ENCODE measurements around the gene EPS8.
"Not testable (repeated sequence)": the region's sequence is repeated elsewhere in the genome, so short reads cannot be mapped to it uniquely, and the experiment has no call there.

The EPS8 gene

GRCh38 chr12:15634010-15634683 lies 155.0 kb downstream of the EPS8 start:
- peak; percentile 74 for DNase-seq

GRCh38 chr12:15633201-15633600 lies 156.0 kb downstream of the EPS8 start:
- no peak for DNase-seq

DNA sequence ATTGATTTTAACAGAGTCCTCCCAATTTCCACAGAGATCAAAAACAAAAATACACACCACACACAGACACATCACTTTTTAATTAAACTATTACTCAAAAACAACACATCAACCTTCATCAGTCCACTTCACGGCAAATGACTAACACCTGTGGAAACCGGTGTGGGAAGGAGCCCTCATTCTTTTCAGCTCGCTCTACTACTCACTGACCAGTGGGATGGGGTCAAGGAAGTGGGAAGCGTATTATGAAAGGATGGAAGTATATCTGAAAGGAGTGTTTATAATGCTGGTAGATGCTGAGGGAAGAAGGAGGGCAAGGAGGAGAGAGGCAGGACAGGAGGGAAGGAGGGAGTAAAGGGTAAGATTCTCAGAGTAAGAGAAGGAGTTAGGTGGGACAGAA lies 156.5 kb downstream of the EPS8 start:
- no peak for DNase-seq

DNA sequence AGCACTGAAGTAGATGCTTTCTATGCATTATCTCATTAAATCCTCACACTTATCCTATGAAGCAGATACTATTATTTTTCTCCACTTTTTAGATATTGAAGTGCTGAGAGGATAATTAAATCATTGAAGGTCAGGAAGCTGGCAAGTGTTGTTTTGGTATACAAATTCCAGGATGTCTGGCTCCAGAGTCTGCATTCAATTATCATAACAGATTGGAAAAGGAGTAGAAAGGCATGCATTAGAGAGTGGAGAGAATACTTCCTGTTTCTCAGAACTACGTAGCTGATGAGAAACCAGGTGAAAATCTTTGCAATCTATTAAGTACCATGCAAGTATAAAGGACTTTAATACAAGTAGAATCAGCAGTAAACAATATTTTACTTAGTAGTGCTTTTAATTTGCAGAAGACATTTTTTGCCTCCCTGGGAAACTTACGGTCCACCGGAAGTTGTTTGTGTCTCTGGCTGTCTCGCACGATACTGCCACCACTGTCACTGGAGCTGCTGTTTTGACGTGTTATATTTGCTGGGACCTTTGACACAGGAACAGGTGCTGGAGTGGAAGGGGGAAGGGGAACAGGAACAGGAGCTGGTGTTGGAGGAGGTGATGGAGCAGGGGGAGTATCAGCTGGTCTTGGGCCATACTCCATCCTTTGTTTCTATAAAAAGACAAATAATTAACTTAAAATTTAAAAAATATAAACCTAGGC lies 158.0 kb downstream of the EPS8 start:
- peak; percentile 44 for DNase-seq

GRCh38 chr12:15629761-15630160 lies 159.4 kb downstream of the EPS8 start:
- peak; percentile 83 for DNase-seq

DNA sequence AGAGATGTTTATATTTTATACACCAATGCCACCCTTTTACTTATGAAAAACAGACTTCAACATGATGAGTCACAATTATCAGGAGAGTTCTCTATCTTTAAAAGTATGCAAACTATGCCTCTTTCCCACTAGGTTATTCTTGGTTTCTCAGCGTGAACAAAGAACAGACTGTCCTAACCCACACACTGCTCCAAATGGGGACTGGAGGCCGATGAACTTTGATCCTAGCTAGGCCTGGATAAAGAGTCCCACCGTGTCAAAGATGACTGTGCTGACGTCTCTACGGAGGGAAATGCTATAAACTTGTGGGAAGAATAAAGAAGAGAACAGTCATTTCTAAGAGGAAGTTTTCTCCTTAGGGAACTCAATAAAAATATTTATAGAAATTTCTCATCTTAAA lies 160.1 kb downstream of the EPS8 start:
- peak; percentile 93 for DNase-seq

GRCh38 chr12:15627995-15628945 lies 160.9 kb downstream of the EPS8 start:
- DNase-seq: peak; percentile 68

DNA sequence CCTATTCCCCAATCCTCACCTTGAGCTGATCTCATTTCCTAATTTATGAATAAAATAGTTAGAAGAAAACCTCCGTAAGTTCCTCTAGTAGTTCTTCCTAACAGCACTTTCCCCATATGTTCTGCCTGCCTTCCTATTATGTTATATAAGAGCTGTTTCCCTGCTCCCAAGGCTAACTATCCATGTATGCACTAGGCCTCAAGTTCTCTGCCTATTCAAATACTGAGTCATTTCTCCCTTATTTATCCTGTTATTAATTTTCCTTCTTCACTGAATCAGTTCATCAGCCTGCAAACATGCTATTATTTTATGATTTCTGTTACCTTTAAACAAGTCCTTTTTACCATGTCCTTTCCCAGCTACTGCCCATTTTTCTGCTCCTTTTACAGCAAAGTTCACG lies 164.1 kb downstream of the EPS8 start:
- no peak for DNase-seq

DNA sequence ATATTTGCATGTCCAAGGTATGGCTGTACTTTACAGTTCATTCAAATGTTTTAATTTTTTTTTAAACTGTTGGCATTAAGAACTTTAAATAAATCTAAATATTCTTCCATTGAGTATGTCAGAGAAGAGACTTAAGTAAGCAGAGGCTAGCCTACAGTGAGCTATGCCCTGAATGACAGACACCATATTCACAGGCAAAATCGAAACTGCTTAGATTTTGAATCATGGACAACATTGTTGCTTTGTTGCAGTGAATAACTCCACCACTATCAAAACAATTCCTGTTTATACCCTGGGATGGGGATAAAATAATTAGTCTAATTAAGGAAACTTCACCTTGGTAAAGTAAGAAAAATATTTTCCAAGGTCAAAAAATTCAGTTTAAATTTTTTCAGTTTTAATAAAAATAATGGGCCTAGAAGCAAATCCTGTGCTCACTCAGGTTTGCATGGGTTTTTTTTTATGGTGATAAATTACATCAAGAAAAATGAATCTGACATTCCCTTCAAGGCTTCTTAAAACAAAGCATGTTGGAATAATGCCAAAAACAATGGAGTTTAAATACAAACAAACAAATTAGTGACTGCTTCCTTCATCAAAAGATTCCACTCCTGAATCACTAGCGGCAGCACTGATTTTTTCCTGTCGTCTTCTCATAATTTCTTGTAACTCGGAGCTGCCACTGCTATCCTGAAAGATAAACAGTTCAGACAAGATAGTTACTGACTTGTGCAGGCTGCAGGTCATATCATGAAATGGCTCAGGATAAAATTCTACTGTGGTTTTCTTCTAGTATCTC lies 168.2 kb downstream of the EPS8 start:
- no peak for DNase-seq

DNA sequence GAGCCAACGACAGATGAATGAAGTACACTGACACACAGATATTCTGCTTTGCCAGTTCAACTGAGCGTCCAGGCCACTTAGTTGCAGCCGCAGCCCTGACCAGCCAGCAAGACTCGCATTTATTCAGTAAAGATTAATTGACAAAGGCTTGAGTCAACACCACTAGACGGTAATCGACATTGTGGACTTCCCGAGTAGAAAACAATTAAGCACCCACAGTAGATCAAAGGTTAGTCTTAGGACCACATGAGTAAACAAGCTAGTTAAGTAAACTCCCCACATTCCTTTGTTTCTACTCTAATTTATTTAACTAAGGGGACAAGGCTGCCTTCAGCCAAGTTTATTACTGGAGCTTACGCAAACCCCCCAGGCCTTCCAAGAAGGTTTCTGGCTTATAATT lies 172.7 kb downstream of the EPS8 start:
- DNase-seq: not testable (repeated sequence)

DNA sequence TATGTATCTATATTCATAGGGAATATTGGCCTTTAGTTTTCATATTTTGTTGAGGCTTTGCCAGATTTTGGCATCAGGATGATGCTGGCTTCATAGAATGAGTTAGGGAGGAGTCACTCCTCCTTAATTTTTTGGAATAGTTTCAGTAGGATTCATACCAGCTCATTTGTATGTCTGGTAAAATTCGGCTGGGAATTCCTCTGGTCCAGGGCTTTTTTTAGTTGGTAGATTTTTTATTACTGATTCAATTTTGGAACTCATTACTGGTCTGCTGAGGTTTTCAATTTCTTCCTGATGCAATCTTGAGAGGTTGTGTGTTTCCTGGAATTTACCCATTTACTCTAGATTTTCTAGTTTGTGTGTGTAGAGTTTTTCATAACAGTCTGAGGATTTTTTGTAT lies 175.2 kb downstream of the EPS8 start:
- peak; percentile 77 for DNase-seq

- no peak for DNase-seq
Measured at GRCh38 chr12:15608941-15609340, 180.2 kb downstream of the EPS8 start.

DNA sequence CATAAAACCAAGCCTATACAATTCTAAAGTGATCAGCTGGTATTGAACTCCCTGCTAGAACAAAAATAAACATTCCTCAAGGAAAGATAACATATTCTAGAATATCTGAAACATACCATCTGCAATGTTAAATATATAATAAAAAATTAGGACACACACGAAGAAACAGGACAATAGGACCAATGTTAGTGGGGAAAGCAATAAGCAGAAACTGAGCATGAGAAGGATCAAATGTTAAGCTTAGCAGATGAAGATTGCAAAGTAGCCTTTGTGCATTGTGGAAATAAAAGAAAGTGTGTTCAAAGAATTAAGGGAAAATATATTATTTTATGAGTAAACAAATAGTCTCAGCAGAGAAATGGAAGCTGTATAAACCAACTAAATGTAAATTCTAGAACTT lies 180.8 kb downstream of the EPS8 start:
- no peak for DNase-seq

GRCh38 chr12:15605881-15606590 lies 183.2 kb downstream of the EPS8 start:
- no peak for DNase-seq

GRCh38 chr12:15603474-15604085 lies 185.6 kb downstream of the EPS8 start:
- peak; percentile 60 for DNase-seq

DNA sequence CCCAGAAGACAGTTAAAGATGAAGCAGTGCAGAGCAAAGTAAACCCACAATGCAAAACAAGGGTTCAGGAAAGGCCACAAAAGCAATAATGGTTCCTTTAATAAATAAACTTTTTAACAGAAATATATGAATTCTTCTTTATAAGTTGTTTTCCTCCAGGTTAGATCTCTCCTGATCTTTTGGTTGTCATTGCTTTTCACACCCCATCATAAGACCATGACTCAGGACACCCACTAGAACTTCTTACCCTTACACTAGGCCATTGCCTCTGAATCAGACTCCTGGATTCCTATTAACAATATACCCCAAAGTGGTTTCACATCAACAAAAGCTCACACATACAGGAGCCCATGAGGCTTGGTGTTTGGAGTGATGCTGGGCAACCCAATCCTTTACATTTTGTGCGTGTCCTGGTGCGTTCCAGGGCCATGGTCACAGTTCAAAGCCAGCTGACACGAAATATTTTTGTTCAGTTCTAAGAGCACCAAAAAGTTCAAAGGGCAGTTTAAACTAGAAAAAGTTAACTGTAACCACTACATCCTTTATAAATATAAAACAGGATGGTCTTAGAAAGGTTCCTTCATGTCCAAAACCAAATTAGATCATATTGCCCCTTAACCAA lies 187.0 kb downstream of the EPS8 start:
- DNase-seq: no peak

DNA sequence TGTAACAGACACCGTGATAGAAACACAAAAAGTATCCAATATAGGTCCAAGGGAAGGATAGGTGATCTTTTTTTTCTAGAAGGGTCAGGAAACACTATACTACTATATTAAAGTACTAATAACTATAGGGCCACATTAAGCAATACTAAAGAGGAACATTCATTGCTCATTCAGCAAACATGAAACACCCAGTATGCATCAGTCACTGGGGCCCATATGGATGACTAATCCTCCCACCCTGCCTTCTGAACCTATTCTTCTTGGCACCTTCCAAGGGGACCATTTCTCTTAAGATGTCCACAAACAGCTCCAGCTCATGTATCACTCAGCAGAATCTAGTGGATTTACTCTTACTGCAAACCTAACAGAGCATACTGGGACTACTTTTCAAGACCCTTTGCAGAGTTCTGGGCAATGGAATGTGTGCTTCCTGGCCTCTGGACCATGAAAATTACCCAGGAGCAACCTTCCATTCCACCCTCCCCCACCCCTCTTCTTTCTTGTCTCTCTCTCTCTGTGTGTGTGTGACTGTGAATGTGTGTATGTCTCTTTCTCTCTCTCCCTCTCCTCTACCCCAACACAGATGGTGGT lies 187.9 kb downstream of the EPS8 start:
- DNase-seq: peak; percentile 89

DNA sequence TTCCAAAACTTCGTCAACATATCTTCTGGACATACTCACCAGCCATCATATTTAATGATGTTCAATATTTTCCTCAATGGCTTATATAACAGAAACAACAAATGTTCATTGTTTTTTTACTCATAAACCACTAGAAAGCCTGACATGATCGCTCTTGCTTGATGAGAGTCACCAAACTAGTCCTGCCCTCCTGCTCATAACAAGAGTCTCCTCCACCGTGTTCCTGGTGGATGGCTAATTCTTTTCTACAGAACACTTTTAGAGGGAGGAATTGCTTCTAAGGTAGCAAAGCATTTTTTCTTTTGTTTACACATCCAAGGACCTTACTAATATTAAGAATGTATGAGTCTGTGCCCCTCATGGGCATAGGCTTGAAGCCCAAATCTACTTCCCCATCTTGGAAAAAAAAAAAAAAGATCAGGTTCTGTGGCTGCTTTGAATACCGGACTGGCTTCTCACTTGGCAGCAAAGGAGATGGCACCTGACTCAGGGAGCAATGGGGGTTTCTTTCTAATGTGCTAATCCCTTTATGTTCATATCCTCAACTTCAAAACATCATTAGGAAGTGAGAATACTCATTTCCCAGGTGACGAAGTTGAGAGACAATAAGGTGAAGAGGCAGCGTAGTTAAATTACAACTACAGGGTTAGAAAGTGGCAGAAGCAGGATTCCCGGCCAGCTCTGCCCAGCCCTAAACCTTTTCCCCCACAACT lies 188.8 kb downstream of the EPS8 start:
- DNase-seq: no peak

DNA sequence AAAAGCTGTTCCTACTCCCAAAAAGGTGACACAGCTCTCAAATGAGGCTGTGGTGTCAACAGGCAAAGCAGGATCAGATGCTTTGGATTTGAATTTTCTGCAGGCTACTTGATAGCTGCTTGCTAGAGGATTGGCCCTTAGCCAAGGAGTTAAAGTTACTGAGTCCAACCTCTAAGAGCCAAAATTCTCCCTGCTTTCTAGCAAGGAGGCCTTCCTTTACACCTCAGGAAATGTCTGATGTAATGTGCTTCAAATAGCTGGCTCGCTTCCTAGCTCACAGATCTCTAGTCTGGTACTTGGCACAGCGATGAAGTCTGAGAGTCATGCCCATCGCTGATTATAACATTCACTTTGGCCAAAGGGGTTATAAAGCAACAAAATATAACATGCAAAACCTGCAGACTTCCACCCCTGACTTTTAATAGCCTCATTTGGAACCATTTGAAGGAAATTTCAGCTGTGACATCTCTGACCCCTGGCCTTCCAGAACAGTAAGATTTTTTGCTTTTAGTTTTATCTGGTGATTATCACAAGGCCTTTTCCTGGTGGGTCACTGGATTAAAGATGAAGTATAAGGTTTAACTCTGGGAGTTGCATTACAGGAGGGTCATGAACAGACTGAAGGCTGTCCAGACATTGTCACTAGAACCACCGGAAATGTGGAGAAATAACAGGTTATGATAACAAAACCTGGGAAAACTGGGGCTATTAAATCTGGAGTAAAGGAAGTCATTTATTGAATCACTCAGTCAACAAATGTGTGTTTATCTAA lies 189.7 kb downstream of the EPS8 start:
- DNase-seq: peak; percentile 84

Measured in fibroblast of skin of right quadriceps (primary cell).